Trophoblast cell (in vitro differentiated cells and primary cell): ENCODE measurements around the gene KIF3A. TPM values are rescaled to one million over a fixed set of nuclear protein-coding genes. Genes with fewer than 3 reads are reported as not detected.
A peak's percentile ranks its signal among the peaks of the same experiment; 100 is the strongest.

Experiments used
- DNase-seq, 2 donors: peaks; one replicate each; pipeline ENCODE4 v3.0.0-alpha.2; 2016
- H2AFZ ChIP-seq: 2 replicates; pipeline ENCODE4 v1.6.1; 2013; ENCODE audit warnings: low read length, moderate library complexity, mild to moderate bottlenecking; ENCODE audit not compliant: insufficient read depth, poor library complexity
- H2AK5ac ChIP-seq: 2 replicates; pipeline ENCODE4 v1.6.1; 2013; ENCODE audit warnings: mild to moderate bottlenecking, low read length
- H2BK120ac ChIP-seq: 2 replicates; pipeline ENCODE4 v1.6.1; 2013; ENCODE audit warnings: low read length, mild to moderate bottlenecking, moderate library complexity; ENCODE audit not compliant: insufficient read depth, poor library complexity
- H2BK12ac ChIP-seq: 2 replicates; pipeline ENCODE4 v1.6.1; 2013; ENCODE audit warnings: mild to moderate bottlenecking, low read length, moderate library complexity
- H2BK5ac ChIP-seq: 2 replicates; pipeline ENCODE4 v1.6.1; 2013; ENCODE audit warnings: low read length, low read depth, moderate library complexity, mild to moderate bottlenecking; ENCODE audit not compliant: poor library complexity
- H3K14ac ChIP-seq: 2 replicates; pipeline ENCODE4 v1.6.1; 2013; ENCODE audit warnings: mild to moderate bottlenecking, low read length
- H3K18ac ChIP-seq: 2 replicates; pipeline ENCODE4 v1.6.1; 2013; ENCODE audit warnings: mild to moderate bottlenecking, low read length
- H3K23ac ChIP-seq: 2 replicates; pipeline ENCODE4 v1.6.1; 2013; ENCODE audit warnings: low read length
- H3K27ac ChIP-seq: 2 replicates; pipeline ENCODE4 v1.5.1; 2013; ENCODE audit warnings: low read depth, mild to moderate bottlenecking, inconsistent platforms, low read length, moderate library complexity
- H3K27me3 ChIP-seq: 2 replicates; pipeline ENCODE4 v1.6.1; 2013; ENCODE audit warnings: inconsistent platforms, mild to moderate bottlenecking, low read length, moderate library complexity; ENCODE audit not compliant: insufficient read depth
- H3K36me3 ChIP-seq, 2 experiments: 1 replicate in 1 of 2; 2 replicates in 1 of 2; pipeline ENCODE4 v1.6.1; 2013; ENCODE audit warnings: low read length in 2 of 2, mild to moderate bottlenecking in 2 of 2, moderate library complexity in 1 of 2; ENCODE audit not compliant: insufficient read depth in 2 of 2, control insufficient read depth in 1 of 2
- H3K4ac ChIP-seq: 2 replicates; pipeline ENCODE4 v1.6.1; 2013; ENCODE audit warnings: low read depth, mild to moderate bottlenecking, low read length, moderate library complexity
- H3K4me1 ChIP-seq, 2 experiments: 1 replicate in 1 of 2; 2 replicates in 1 of 2; pipeline ENCODE4 v1.6.1; 2013; ENCODE audit warnings: low read length in 2 of 2, mild to moderate bottlenecking in 2 of 2, moderate library complexity in 1 of 2; ENCODE audit not compliant: insufficient read depth in 2 of 2, control insufficient read depth in 1 of 2
- H3K4me2 ChIP-seq: 2 replicates; pipeline ENCODE4 v1.6.1; 2013; ENCODE audit warnings: inconsistent platforms, mild to moderate bottlenecking, low read length, moderate library complexity
- H3K4me3 ChIP-seq: 2 replicates; pipeline ENCODE4 v1.5.1; 2013; ENCODE audit warnings: mild to moderate bottlenecking, low read depth, low read length, inconsistent platforms
- H3K79me1 ChIP-seq: one replicate; pipeline ENCODE4 v1.6.1; 2013; ENCODE audit warnings: low read length
- H3K79me2 ChIP-seq: 2 replicates; pipeline ENCODE4 v1.6.1; 2013; ENCODE audit warnings: low read length, mild to moderate bottlenecking; ENCODE audit not compliant: control insufficient read depth, insufficient read depth, poor library complexity
- H3K9ac ChIP-seq: 2 replicates; pipeline ENCODE4 v1.6.1; 2013; ENCODE audit warnings: mild to moderate bottlenecking, low read length
- H3K9me3 ChIP-seq: 2 replicates; pipeline ENCODE4 v1.6.1; 2013; ENCODE audit warnings: low read depth, mild to moderate bottlenecking, control low read depth, inconsistent platforms, low read length; ENCODE audit not compliant: insufficient read depth
- H4K12ac ChIP-seq: 2 replicates; pipeline ENCODE4 v1.6.1; 2013; ENCODE audit warnings: low read depth, mild to moderate bottlenecking, low read length, moderate library complexity
- H4K8ac ChIP-seq: 2 replicates; pipeline ENCODE4 v1.6.1; 2013; ENCODE audit warnings: low read depth, mild to moderate bottlenecking, low read length, moderate library complexity
- H4K91ac ChIP-seq: one replicate; pipeline ENCODE4 v1.6.1; 2013; ENCODE audit warnings: low read depth, mild to moderate bottlenecking, low read length, moderate library complexity
- WGBS: extraction: QIAGEN DNeasy Blood & Tissue Kit; methylation state at CpG from one replicate; pipeline ENCODE4 v1.1.7; 2013; ENCODE audit warnings: missing lambda C conversion rate; ENCODE audit not compliant: insufficient read length, insufficient coverage; ENCODE audit errors: extremely low coverage; 5-methylcytosine and 5-hydroxymethylcytosine counted together
- polyA plus RNA-seq: library from polyadenylated mRNA; stranded (reverse); fragments of 200-250 nt; gene quantifications from 2 replicates; pipeline ENCODE4 v1.2.3, GENCODE V29; 2013

The KIF3A gene
- 10.0 and 10.4 TPM in 2 replicates for polyA plus RNA-seq

DNA sequence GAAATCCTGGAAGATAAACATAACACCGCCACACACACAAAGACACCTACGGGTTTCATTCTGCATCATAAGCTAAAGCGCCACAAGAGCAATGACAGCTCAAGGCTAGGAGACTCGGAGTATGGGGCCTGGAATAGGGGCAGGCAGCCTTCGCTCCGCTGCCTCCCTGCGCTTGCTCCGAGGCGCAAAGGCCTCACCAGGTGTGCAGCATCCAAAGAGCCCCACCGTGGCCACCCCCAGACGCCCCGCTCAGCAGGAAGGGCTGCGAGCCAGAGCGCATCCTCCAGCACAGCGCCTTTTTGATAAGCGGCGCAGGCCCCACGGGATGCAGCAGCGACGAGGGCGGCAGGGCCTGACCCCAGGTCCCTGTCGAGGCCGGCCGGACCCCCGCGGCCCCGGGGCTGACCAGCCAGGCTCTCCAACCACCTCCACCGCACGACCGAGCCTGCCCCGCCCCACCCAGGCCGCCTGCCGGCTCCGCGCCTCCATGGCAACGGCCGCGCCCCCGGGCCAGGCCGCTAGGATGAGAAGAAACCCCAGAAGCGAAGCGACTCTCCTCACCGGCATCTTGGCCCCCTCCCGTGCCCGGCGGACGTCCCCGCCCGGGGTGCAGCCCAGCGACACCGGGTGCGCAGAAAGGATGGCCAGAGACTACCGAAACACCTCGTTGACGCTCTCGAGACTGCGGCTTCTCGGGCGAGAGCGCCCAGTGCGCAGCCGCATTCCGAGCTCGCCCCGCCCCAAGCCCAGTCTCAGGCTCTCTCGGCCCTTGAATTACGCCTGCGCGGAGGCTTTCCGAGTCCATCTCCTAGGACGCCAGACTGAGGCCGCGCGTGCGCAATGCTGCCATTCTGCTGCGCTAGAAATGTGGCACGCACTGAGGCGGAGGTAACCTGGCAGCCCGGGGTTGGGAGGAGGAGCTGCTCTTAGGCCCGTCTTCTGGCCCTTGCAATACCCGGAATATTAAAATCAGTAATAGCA, at the start of gene KIF3A:
Gene KIF3A, minus strand, starts transcription at position 694 of the 981 bp plus-strand sequence. Its CDS starts 127 bp downstream, at position 567.
- peak within 1 kb of the TSS; percentile 83 for H3K4me2 ChIP-seq
- peak; percentile 100 for DNase-seq
- H3K27ac ChIP-seq, result peak within 1 kb of the TSS; percentile 10
- H3K4ac ChIP-seq, result peak within 1 kb of the TSS; percentile 43
- peak within 1 kb of the TSS; percentile 78 for H4K91ac ChIP-seq
- peak within 1 kb of the TSS; percentile 98 for H2AFZ ChIP-seq
- no CpG with 5 or more reads among the region's 81 CpGs for WGBS
- peaks cover 4% of the 10 kb centered on the region for H3K79me2 ChIP-seq
- peaks cover 0 to 3% of the 10 kb centered on the region in 2 experiments for H3K36me3 ChIP-seq
- H3K4me3 ChIP-seq, result peak within 1 kb of the TSS; percentile 91
- H3K18ac ChIP-seq, result peak within 1 kb of the TSS; percentile 76
- peak within 1 kb of the TSS; percentile 75 for H2BK5ac ChIP-seq
- peak within 1 kb of the TSS; percentile 68 for H3K14ac ChIP-seq
- no peak within 1 kb of the TSS for H3K23ac ChIP-seq
- H3K27me3 ChIP-seq, result no peaks in the 10 kb centered on the region
- H3K9me3 ChIP-seq, result no peaks in the 10 kb centered on the region
- peak within 1 kb of the TSS; percentile 61 for H2BK120ac ChIP-seq
- peak within 1 kb of the TSS; percentile 70 for H4K8ac ChIP-seq
- peak within 1 kb of the TSS; percentile 91 for H2BK12ac ChIP-seq
- H2AK5ac ChIP-seq, result peak within 1 kb of the TSS; percentile 18
- peaks cover 5% of the 10 kb centered on the region for H3K79me1 ChIP-seq
- peak within 1 kb of the TSS; percentile 78 for H3K9ac ChIP-seq
- peak within 1 kb of the TSS; percentile 79 for H4K12ac ChIP-seq
- H3K4me1 ChIP-seq, result peaks cover 3 to 4% of the 10 kb centered on the region in 2 experiments

DNA sequence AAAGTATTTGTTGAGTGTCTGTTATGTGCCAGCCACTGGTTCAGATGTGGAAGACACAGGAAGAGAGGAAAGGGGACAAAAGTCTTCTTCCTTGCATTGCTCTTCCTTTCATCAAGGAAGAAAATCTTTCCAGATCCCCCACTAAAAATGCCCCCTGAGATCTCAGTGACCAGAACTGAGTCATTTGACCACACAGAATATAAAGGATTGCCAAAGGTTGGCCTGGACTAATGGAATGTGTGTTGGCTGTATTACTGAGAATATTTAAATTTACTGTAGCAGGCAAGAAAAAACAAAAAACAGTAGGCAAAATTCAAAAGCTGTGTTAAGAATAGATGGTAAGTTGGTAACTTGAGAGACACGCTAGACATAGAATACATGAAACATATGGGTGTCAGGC, 49.7 kb upstream of the KIF3A start:
- Histone ChIP-seq H2BK120ac (no peak overlapping the region), H3K36me3 (no peaks in the 10 kb centered on the region), H3K4me3 (no peak overlapping the region), H3K9me3 (no peaks in the 10 kb centered on the region), H4K8ac (no peak overlapping the region), H3K14ac (no peak overlapping the region), H4K12ac (no peak overlapping the region), H2AFZ (no peak overlapping the region), H2BK12ac (peak overlapping the region; percentile 48), H2BK5ac (no peak overlapping the region), H3K79me1 (peaks cover 54% of the 10 kb centered on the region), H3K27me3 (no peaks in the 10 kb centered on the region), H3K79me2 (peaks cover 8% of the 10 kb centered on the region), H3K18ac (no peak overlapping the region), H2AK5ac (no peak overlapping the region), H4K91ac (peak overlapping the region; percentile 45), H3K4me2 (no peak overlapping the region), H3K4ac (no peak overlapping the region), H3K27ac (no peak overlapping the region), H3K9ac (no peak overlapping the region), H3K4me1 (peaks cover 32 to 35% of the 10 kb centered on the region in 2 experiments), H3K23ac (no peak overlapping the region)
- no CpG with 5 or more reads among the region's 1 CpG for WGBS
- DNase-seq, result no peak

DNA sequence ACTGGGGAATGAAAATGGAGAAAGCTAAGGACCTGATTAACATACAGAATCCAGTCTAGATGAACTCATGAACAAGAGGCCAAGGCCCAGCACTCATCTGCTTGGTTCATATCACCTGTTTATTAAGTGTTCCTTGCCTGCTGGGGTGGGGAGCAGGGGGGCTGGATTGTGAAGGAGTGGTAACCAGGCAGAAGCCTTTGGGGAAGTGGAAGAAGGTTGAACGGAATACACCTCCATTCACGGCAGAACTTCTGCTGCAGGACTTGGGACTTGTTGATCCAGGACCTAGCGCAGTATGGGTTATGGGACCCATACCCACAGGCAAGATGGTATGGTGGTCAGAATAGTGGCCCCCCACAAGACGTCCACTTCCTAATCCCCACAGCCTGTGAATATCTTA, 48.5 kb upstream of the KIF3A start:
- Histone ChIP-seq H3K36me3 (no peaks in the 10 kb centered on the region), H2BK120ac (peak overlapping the region; percentile 65), H4K8ac (peak overlapping the region; percentile 20), H4K91ac (peak overlapping the region; percentile 87), H3K23ac (no peak overlapping the region), H3K9me3 (no peaks in the 10 kb centered on the region), H3K79me2 (peaks cover 8% of the 10 kb centered on the region), H3K27ac (peak overlapping the region; percentile 18), H3K27me3 (no peaks in the 10 kb centered on the region), H2AK5ac (peak overlapping the region; percentile 51), H4K12ac (no peak overlapping the region), H2AFZ (no peak overlapping the region), H3K18ac (no peak overlapping the region), H2BK5ac (peak overlapping the region; percentile 60), H3K14ac (peak overlapping the region; percentile 51), H3K4ac (peak overlapping the region; percentile 11), H3K9ac (no peak overlapping the region), H3K79me1 (peaks cover 54% of the 10 kb centered on the region), H3K4me3 (no peak overlapping the region), H2BK12ac (peak overlapping the region; percentile 91), H3K4me2 (no peak overlapping the region), H3K4me1 (peaks cover 35 to 38% of the 10 kb centered on the region in 2 experiments)
- DNase-seq, result no peak
- no CpG with 5 or more reads among the region's 4 CpGs for WGBS

DNA sequence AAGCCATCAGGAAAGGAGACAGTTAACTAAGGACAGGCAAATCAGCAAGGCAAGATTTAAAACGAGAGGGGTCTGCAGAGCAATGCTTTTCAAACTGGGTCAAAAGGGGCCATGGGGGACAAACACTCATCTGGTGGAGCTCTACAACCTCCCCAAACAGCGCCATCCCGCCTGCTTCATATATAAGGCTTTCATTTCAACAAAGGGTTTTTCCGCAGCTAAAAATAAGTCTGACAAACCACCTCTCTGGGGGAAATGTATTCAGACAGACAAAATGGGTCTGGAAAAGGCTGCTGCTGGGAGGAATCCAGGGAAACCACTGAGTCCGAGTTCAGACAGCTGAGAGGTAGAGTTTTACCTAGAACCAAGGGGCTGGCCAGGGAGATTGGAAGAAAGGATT, 48.0 kb upstream of the KIF3A start:
- DNase-seq, result no peak
- Histone ChIP-seq H3K27me3 (no peaks in the 10 kb centered on the region), H3K18ac (no peak overlapping the region), H2BK5ac (peak overlapping the region; percentile 60), H2BK12ac (peak overlapping the region; percentile 56), H4K91ac (peak overlapping the region; percentile 39), H3K36me3 (no peaks in the 10 kb centered on the region), H3K4ac (no peak overlapping the region), H2AK5ac (no peak overlapping the region), H3K4me2 (no peak overlapping the region), H3K23ac (no peak overlapping the region), H3K14ac (no peak overlapping the region), H2BK120ac (peak overlapping the region; percentile 65), H3K9ac (no peak overlapping the region), H3K79me2 (peaks cover 8% of the 10 kb centered on the region), H3K27ac (peak overlapping the region; percentile 18), H3K4me1 (peaks cover 35 to 38% of the 10 kb centered on the region in 2 experiments), H3K79me1 (peaks cover 54% of the 10 kb centered on the region), H3K9me3 (no peaks in the 10 kb centered on the region), H4K12ac (no peak overlapping the region), H3K4me3 (no peak overlapping the region), H2AFZ (no peak overlapping the region), H4K8ac (peak overlapping the region; percentile 49)
- no CpG with 5 or more reads among the region's 5 CpGs for WGBS
